Occipital lobe (tissue), 2 donors: ENCODE data around the gene ACOX3. TPM values are rescaled to one million over a fixed set of nuclear protein-coding genes. Genes with fewer than 3 reads are reported as not detected.
"Not testable (repeated sequence)": the region's sequence is repeated elsewhere in the genome, so short reads cannot be mapped to it uniquely, and the experiment has no call there.

ENCODE experiments used
- DNase-seq: peaks from one replicate; lab custom pipeline; 2025; lab: John Stamatoyannopoulos, UW
- total RNA-seq: library from RNA; depleted of rRNA; stranded (reverse); fragments of >200 nt; gene quantifications from one replicate; pipeline ENCODE4 v1.2.3, GENCODE V29; 2014

The ACOX3 gene
- total RNA-seq, 1 donor from 2014 or later, result 34.9 TPM

GRCh38 chr4:8388528-8388870 lies 52.0 kb downstream of the ACOX3 start:
- DNase-seq, result no peak

DNA sequence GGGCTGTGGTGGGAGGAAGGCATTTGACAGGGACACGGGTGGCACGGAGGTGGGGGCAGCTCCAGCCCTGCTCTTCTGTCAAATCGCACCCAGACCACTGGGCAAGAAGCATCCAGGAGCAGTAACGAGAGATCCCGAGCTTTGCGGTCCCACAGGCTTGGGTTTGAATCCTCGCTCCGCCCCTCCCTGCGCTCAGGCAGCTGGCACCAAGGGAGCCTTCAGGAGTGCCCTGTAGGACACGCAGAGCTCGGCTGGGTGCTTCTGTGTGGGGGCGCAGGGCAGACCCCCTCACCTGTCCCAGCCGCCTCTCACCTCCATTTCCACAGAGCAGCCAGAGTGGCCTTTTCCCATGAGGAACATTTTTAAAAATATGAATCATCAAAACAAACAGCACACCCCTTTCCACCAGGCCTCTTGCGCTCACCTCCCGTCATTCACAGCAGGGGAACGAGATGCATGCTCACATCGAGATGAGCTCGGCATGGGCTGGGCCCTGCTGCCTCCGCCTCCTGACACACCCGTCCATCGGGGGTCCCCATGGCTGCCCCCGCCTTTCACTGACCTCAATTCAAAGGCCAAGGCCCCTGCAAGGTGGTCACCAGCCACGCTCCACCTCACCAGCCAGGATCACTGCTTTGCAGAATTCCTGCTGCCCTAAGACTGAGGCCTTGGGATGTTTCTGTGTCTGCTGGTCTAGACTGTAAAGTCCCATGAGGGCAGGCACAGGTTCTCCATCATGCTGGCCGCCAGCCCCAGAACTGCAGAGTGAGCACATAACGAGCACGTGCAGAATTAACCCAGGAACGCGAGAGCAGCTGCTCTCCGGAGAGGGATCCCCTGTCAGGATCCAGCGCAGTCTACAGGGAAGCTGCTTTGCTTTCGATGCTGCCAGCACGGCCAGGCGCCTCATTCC lies 52.7 kb downstream of the ACOX3 start:
- no peak for DNase-seq

DNA sequence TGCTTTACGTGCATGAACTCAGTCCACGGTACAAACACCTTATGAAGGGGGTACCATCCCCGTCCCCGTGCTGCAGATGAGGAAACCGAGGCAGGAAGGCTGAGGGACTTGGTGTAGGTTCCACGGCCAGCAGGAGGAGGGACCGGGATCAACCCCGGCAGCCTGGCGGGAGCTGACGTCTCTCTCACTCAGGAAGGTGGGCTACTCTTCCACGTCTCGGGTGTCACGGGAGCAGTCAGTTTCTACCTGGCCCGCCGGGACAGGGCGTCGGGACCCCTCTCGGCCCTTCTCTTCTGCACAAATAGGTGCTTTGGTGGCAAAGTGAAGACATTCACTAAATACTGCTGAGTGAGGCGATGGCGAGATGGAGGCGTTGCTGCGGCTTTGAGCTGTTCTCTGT lies 53.3 kb downstream of the ACOX3 start:
- DNase-seq, result no peak

DNA sequence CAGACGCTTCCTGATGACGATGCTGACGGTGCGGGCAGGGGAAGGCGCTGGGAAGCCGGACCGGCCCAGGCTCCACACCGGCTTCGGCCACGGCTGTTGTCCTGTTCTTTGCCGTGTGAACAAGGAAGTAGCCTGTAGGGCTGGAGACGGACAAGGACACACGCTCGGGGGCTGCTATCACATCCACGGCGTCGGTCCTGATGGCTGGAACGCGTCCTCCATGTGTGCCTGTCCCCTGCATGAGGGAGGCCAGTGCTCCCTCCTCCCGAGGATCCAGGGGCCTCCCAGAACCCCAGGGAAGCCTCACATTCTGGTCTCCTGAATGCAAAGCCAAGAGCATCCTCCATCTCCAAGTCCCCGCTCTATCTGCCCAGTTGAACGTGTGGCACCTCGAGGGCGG lies 53.8 kb downstream of the ACOX3 start:
- DNase-seq, result no peak

GRCh38 chr4:8386131-8386530 lies 54.4 kb downstream of the ACOX3 start:
- not testable (repeated sequence) for DNase-seq

DNA sequence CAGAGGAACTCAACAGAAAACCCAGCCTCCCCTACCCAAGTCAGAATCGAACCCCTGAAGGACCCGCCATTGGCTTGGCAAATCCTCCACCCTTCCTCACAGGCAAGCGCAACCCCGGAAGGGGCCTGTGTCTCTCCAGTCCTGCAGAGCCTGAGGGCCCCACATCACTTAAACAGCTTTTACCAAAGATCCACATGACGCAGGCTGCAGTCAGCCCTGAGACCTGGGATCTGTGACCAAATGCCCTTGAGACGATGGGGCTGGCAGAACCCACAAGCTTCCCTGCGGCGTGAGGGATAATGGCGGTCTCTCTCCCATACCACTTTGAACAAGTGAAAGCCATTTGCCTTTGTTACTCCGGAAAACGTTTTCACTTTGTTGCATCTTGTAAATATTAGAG lies 54.9 kb downstream of the ACOX3 start:
- DNase-seq, result no peak

DNA sequence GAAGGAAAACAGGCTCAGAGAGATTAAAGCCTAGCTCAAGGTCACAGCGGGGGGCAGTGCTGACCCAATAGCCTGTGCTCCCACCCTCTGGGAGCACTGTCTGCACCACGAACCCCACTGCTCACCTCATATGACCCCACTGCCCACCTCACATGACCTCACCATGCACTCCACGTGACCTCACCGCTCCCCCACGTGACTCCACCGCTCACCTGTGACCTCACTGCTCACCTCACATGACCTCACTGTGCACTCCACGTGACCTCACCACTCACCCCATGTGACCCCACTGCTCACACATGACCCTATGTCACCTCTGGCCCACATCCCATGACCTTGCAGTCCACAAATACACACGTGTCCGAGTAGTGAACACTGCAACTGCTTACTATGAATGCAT lies 55.4 kb downstream of the ACOX3 start:
- DNase-seq, result no peak

- DNase-seq, result no peak
Measured at GRCh38 chr4:8384397-8385060, 56.0 kb downstream of the ACOX3 start.

DNA sequence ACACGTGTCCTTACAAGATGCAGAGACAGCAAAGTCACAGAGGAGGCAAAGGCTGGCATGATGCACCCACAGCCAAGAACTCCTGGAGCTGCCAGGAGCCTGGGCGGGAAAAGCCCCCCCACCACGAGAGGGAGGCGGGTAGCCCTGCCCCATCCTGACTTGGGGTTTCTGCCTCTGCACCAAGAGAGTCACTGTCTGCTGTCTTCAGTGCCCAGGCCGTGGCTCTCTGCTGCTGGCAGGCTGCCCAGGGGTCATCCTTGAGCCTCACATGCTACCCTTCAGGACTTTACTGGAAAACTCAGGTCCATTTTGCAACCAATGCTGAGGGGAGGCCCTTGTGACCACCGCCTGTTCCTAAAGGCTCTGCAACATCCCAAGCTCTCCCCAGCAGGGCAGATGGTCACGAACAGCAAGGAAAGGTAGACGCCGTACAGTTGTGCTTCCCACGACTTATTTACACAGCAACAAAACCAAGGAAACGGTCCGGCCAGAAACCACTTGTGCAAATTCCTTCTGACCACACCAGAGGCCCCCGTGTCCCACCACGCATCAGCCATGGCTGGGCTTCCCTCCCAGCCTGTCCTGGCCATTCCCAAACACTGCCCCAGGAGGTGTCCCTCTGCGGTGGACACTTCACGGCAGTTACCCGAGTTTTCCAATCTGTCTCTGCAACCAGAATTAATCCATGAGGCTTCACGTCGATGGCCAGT lies 56.9 kb downstream of the ACOX3 start:
- no peak for DNase-seq

DNA sequence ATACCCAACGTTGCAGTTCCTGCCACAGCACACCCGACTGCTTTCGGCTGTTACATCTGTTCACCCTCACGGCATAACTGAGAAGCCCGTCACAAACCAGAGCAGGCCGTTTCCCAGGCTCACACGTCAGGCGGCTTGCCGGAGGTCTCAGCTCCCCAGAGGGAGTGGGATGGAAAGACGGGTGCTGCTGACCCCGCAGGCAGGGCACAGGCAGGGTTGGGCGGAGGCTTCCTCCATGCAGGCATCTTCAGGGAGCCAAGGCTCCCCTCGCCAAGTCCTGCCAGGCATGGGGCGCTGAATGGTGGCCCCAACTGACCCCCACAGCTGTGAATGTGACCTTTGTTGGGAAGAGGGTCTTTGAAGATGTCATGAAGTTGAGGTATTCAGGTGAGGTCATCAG lies 57.5 kb downstream of the ACOX3 start:
- no peak for DNase-seq

DNA sequence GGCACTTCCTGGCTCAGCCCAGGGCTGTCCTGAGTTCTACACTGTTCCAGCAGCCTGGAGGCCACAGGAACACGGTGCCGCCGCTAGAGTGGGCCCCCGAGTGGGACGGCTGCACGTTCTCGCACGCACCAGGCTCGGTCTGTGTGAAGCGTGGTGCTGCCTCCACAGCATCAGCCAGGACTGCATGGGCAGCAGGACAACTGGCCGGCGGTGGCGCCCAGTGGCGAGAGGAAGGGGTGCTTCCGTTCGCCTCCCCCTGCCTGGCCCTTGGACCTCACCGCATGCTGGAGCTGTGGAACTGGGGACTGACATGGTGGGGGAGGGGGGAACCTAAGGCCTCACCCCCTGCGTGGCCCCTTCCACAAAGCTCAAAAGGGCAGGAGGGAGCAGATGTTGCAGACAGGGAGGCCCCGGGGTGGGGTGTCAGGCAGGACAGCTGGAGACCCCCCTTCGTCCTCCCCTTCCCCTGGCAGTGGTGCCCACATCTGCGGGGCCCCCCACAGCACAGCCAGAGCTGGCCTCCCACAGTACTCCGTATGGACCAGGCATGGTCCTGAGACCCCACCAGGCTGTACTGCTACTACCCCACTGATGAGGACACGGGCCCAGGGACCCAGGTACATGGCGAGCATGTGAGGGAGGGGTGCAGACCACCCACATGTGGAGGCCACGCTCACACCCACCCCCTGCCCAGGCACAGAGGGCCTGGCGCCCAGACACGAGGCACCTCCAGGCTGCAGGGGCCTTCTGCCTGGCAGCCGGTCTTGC lies 58.5 kb downstream of the ACOX3 start:
- DNase-seq, result no peak

DNA sequence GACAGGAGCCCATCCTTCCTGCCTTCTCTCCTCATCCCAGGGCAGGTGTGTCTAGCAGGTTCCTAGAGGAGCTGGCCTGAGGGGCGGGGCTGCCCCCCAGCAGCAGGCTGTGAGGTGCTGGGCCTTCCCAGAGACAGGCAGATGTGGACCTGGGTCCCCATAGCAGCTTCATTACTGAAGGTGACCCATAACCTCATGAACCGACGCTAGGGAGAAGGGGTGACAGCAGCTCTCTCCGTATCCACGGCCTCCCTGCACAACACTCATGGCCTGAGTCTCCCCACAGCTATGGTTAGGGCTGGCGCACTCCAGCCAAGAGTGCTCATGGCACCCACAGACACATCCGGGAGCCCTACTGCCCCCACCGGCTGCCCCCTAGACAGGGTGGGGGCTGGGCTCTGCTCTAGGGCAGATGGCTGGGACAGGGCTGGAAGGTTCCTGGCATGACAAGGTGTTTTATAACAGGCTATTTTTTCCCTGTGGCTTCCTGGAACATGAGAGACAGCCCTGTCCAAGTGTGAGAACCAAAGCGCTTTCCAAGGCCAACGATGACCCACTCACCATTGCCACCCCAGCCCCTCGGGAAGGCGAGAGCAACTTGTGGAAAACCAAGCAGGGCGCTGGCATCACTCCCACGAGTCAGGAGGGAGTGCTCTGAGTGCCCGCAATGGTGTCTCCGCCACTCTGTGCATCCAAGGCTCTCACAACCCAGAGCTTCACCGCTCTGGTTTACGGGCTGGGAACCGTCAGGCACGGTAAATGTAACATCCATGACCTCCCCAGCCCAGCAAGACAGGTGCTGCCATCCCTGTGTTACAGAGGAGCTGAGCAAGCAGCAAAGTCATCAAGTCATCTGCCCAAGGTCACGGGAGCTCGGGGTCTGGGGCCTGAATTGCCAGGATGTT lies 59.8 kb downstream of the ACOX3 start:
- DNase-seq, result no peak

GRCh38 chr4:8379771-8380170 lies 60.8 kb downstream of the ACOX3 start:
- DNase-seq, result no peak

DNA sequence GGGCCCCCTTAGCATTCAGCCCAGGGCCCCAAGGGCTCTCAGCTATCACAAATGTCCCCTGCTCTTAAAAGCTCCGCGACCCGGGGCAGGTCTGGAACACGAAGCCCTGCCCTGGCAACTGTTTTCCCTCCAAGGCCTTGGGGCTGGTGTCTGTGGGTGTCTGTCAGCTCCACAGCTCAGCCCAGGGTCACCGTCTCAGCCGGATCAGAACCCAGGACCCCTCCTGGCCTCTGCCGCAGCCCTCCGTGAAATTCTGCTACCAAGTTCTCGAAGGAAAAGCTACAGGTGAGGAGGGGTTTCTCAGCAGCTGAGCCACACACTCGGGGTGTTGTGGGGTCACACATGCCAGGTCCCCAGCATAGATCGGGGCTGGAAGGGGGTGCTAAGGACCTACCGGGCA lies 61.2 kb downstream of the ACOX3 start:
- DNase-seq, result no peak

DNA sequence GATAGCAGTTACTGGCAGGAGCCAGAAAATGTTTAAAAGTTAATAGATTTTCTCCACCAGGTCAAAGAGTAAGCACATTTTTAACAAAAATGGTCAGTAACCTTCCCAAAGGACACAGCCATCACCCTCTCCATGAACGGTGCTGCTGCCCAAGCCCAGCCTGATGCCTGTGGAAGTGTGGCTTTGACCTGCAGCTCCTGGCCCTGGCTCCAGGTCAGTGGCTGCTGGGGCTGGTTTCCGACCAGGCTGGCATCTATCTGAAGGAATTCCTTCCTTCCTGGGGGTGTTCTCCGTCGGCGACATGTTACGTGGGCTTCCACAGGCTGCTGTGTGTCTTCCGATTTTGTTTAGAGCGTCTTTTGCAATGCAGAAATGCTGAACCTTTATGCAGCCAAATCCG lies 61.7 kb downstream of the ACOX3 start:
- DNase-seq, result no peak

- no peak for DNase-seq
Measured at GRCh38 chr4:8378101-8378724, 62.3 kb downstream of the ACOX3 start.

DNA sequence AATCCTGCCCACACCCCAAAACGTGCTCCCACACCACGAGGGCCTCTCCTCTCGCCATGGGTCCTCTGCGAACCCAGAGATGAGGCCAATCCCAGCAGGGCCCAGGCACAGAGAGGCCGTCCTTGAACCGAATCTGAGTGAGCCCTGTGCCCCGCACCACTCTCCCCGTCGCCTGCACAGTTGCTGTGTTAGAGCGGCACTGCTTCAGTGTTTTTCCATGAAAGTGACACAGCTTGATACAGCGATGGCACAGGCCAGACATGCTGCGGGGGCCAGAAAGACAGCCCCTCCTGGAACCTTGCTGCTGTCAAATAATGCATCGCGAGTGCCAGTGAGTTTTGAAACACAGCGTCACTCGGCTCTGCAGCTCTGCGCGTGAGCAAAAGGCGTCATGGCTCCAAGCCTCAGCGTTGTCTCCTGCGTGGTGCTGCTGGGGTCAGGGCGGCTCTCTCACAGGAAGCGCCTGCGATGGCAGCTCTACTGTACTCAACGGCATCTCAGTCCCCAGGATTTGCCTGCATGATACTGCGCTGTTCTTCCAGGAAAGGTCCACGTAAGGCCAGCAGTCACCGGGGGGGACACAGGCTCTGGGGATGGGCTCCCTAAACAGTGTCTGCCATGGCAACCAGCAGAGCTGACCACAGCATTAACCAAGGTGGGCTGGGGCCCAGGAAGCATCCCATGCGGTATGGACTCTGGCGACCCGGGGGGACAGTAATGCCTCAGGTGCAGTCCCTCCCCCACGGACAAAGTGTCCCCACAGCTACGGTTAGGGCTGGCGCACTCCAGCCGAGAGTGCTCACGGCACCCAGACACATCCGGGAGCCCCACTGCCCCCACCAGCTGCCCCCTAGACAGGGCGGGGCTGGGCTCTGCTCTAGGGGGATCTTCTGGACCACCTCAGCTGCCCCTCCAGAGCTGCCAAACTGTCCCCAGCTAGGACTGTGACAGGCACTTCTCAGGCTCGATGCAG lies 63.1 kb downstream of the ACOX3 start:
- DNase-seq, result no peak

DNA sequence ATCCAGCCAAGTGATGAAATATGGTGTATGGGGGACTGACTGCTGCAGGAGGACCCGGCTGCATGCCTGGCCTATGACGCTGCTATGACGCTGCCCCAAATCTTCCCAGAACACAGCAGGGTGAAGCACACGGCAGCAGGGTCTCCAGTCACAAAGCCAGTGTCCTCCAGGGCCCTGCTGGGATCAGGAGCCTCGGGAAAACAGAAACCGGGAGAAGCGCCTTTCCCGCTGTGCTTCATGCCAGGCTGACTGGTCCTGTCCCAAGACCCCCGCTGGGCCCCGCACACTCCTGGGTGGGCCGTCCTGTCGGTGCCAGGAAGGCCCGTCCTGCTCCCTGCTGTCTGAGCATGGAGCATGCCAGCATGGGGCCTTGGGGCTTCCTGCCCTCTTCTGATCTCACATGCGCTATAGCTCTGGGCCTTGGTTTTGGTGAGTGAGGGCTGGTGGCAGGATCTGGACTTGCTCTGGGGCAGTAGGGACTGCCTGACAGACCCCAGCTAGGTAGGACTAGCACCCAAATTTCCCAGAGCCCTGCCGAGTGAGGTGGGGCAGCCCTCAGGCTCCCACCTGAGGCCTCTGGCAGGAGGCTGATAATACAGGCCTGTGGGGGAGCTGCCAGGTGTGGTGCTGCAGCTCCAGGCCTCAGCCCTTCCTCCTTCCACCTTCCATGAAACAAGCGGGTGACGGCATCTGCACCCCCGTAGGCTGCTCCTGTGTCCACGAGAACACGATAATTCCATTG lies 64.0 kb downstream of the ACOX3 start:
- DNase-seq, result no peak
